Measurements from ENCODE around the gene USP5.
"Not testable (repeated sequence)": the region's sequence is repeated elsewhere in the genome, so short reads cannot be mapped to it uniquely, and the experiment has no call there.

USP5 gene

DNA sequence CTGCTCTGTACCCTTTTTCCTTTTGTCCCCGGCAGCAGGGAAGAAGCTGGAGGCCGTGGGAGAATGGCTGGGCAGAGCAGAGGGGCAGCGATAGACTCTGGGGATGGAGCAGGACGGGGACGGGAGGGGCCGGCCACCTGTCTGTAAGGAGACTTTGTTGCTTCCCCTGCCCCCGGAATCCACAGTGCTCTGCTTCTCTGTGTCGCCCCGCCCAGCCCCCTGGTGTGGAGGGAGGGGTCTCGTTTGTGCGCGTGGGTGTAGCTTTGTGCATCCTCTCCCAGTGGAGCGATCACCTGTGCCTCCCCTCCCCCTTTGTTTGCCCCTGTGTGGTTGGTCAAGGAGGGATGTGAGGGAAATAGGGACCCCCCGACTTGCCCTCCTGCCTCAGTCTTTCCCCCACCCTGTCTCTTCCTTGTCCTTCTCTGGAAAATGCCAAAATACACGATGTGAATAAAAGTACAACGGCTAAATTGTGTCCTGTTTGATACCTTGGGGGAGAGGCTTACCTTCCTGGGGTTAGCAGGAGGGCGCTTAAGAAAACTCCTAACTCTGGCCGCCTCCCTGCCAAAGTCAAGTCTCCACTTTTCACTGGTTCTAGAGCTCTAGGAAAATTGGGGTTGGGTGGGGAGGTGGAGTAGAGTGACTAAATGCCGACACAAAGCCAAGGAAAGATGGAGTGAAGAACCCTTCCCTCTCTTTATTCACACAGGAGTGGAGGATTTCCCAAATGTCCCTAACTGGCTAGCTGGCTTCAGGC lies 14.4 kb downstream of the USP5 start:
- DNase-seq (ENCODE audit: low spot score), result no peak

- no peak for DNase-seq (ENCODE audit: low spot score)
These were observed 15.0 kb downstream of the USP5 start for GRCh38 chr12:6866920-6867412.

GRCh38 chr12:6867413-6868210 lies 15.7 kb downstream of the USP5 start, which contains the start of gene TPI1:
TPI1 (plus strand) TSS chr12:6867531; CDS start chr12:6867567, 36 bp downstream.
- DNase-seq (ENCODE audit: low spot score), result peak; percentile 84

- DNase-seq (ENCODE audit: low spot score), result no peak
These were observed 16.5 kb downstream of the USP5 start for GRCh38 chr12:6868211-6869048.

- DNase-seq (ENCODE audit: low spot score), result peak; percentile 94
These were observed 17.4 kb downstream of the USP5 start for GRCh38 chr12:6869049-6870021.

GRCh38 chr12:6870304-6870703 lies 18.4 kb downstream of the USP5 start:
- DNase-seq (ENCODE audit: low spot score), result not testable (repeated sequence)

- peak; percentile 63 for DNase-seq (ENCODE audit: low spot score)
These were observed 19.4 kb downstream of the USP5 start for GRCh38 chr12:6871052-6871957.

DNA sequence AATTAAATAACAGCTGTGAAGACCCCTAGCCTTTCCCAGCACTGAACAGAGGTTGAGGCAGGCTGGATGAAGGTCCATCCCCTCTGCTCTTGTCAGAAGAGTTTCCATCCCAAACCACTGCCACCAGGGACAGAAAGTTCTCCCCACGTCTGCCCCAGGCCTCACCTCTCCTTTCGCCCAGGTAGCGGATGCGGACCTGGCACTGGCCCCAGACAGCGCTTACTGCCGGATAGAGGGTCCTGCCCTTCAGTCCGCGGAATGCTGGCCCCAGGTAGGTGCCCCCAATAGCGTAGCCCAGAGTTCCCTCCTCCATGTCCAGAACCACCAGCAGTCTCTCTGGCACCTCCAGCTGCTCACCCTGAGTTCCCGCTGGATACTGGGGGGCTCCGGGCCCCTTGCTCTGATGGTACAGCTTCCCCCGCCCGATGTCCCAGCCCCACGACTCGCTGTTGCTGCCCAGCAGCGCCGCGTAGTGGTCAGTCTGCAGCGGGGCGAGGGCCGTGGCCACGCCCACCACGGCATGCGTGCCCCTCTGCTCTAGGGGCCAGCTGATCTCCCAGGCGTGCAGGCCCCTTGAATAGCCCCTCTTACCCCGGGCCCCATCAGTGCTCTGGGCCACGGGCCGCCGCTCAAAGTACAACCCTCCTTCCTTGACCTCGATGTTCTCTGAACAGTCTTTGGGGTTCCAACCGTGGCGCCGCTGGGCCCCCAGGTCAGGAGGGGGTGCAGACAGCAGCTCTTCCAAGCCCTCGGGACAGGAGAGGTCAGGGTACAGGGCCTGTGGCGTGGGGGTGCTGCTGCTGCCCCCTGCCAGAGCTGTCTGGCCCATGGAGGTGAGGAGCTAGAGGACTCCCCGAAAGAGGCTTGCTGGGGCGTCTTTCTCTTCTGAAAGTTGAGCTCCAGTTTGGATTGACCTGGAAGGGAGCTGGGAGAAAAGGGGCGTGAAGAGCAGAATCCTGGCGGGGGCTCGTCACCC lies 20.4 kb downstream of the USP5 start:
- peak; percentile 90 for DNase-seq (ENCODE audit: low spot score)

GRCh38 chr12:6873094-6874014 lies 21.4 kb downstream of the USP5 start, which contains the start of gene SPSB2:
SPSB2 (minus strand) TSS chr12:6873303; CDS start chr12:6872901, 402 bp downstream.
- peak; percentile 96 for DNase-seq (ENCODE audit: low spot score)

DNA sequence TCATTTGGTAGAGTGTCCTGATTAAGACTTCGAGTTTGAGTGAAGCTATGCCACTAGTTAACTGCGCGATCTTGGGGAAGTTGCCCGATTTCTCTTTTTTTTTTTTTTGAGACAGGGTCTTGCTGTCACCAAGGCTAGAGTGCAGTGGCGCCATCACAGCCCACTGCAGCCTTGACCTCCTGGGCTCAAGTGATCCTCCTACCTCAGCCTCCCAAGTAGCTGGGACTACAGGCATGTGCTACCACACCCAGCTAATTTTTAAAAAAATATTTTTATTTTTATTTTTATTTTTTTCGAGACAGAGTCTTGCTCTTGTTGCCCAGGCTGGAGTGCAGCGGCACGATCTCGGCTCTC lies 22.0 kb downstream of the USP5 start:
- not testable (repeated sequence) for DNase-seq (ENCODE audit: low spot score)

GRCh38 chr12:6879824-6880223 lies 27.9 kb downstream of the USP5 start:
- not testable (repeated sequence) for DNase-seq (ENCODE audit: low spot score)

DNA sequence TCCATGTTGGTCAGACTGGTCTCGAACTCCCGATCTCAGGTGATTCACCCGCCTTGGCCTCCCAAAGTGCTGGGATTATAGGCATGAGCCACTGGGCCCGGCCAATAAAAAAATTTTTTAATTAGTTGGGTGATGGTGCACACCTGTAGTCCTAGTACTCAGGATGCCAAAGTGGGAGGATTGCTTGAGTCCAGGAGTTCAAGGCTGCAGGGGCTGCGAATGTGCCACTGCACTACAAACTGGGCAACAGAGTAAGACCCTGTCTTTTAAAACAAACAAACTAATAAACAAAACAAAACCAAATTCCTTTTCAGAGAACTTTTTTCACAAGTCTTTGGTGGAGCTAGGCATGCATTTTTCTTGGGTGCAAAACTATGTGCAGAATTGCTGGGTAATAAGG lies 31.3 kb downstream of the USP5 start:
- no peak for DNase-seq (ENCODE audit: low spot score)

- no peak for DNase-seq (ENCODE audit: low spot score)
These were observed 31.7 kb downstream of the USP5 start for GRCh38 chr12:6883683-6884082.

GRCh38 chr12:6884539-6884938 lies 32.6 kb downstream of the USP5 start:
- no peak for DNase-seq (ENCODE audit: low spot score)

DNA sequence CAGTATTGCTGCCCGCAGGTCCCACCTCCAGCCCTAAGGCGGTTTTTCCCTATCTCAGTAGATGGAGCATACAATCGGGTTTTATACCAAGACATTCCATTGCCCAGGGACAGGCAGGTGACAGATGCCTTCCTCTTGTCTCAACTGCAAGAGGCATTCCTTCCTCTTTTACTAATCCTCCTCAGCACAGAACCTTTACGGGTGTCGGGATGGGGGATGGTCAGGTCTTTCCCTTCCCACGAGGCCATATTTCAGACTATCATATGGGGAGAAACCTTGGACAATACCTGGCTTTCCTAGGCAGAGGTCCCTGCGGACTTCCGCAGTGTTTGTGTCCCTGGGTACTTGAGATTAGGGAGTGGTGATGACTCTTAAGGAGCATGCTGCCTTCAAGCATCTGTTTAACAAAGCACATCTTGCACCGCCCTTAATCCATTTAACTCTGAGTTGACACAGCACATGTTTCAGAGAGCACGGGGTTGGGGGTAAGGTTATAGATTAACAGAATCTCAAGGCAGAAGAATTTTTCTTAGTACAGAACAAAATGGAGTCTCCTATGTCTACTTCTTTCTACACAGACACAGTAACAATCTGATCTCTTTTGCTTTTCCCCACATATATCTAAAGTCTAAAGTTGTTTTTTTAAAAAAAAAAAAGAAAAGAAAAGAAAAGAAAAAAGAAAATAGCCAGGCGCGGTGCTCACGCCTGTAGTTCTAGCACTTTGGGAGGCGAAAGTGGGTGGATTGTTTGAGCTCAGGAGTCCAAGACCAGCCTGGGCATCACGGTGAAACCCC lies 34.5 kb downstream of the USP5 start:
- not testable (repeated sequence) for DNase-seq (ENCODE audit: low spot score)

DNA sequence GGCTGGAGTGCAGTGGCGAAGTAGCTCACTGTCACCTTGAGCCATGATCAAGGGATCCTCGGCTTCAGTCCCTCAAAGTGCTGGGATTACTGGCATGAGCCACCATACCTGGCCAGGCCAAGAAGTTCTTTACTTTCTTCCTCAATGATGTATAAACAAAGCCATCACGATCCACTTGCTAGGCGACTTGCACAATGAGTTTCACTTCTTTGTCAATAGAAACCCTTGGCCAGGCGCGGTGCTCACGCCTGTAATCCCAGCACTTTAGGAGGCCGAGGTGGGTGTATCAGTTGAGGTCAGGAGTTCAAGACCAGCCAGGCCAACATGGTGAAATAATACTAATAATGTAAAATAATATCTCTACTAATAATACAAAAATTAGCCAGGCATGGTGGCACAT lies 35.5 kb downstream of the USP5 start:
- DNase-seq (ENCODE audit: low spot score), result peak; percentile 5

- peak; percentile 5 for DNase-seq (ENCODE audit: low spot score)
These were observed 36.4 kb downstream of the USP5 start for GRCh38 chr12:6888360-6888759.

Data from hematopoietic multipotent progenitor cell treated with erythropoietin and hydrocortisone succinate and interleukin-3 and kit ligand, for 17 days (in vitro differentiated cells).